PC-3 (cell line): ENCODE results near the gene IDE. TPM values are rescaled to one million over a fixed set of nuclear protein-coding genes. Genes with fewer than 3 reads are reported as not detected.

ENCODE experiments used
- ATAC-seq: fragments of 200-7000 bp; cut with Tn5 transposase; 2 replicates; pipeline ENCODE4 v1.9.1; 2020; ENCODE audit warnings: mild to moderate bottlenecking, moderate library complexity
- BruUV-seq: library from RNA; stranded (reverse); fragments of 400-500 nt; replicated peaks from 2 replicates; lab custom pipeline; 2021; lab: Mats Ljungman, UMichigan
- CTCF ChIA-PET: fragments of 300-600 bp; sonication (Branson Sonifier 250); formaldehyde crosslinking; loops from one replicate; lab custom pipeline; 2022; ENCODE audit warnings: antibody characterized with exemption; lab: Charles Lee
- POLR2A ChIA-PET: fragments of 300-600 bp; sonication (Branson Sonifier 250); formaldehyde crosslinking; loops from one replicate; lab custom pipeline; 2022; ENCODE audit warnings: antibody characterized with exemption; ENCODE audit not compliant: unreplicated experiment; lab: Charles Lee
- DNase-seq: peaks from one replicate; pipeline ENCODE4 v3.0.0-alpha.2; 2015
- H2AFZ ChIP-seq: fragments of 300-600 bp; sonication (generic); 2 replicates; pipeline ENCODE4 v1.6.0; 2016; ENCODE audit warnings: antibody characterized with exemption, low read length
- H3F3A ChIP-seq: fragments of 300-600 bp; sonication (generic); one replicate; pipeline ENCODE4 v1.6.0; 2017; ENCODE audit warnings: antibody characterized with exemption, low read length, control low read depth, mild to moderate bottlenecking; ENCODE audit not compliant: unreplicated experiment
- H3K27ac ChIP-seq: fragments of 300-600 bp; sonication (generic); 2 replicates; pipeline ENCODE4 v1.5.1; 2016; ENCODE audit warnings: mild to moderate bottlenecking, low read length
- H3K27me3 ChIP-seq: fragments of 300-600 bp; sonication (generic); 2 replicates; pipeline ENCODE4 v1.6.1; 2016; ENCODE audit warnings: low read length, mixed read lengths
- H3K36me3 ChIP-seq: fragments of 300-600 bp; sonication (generic); 2 replicates; pipeline ENCODE4 v1.6.1; 2016; ENCODE audit warnings: low read depth, mixed run types, low read length, mixed read lengths
- H3K4me1 ChIP-seq: fragments of 300-600 bp; sonication (generic); 2 replicates; pipeline ENCODE4 v1.5.1; 2016; ENCODE audit warnings: low read length; ENCODE audit not compliant: insufficient read depth
- H3K4me2 ChIP-seq: fragments of 300-600 bp; sonication (generic); 2 replicates; pipeline ENCODE4 v1.6.0; 2016; ENCODE audit warnings: low read length
- H3K4me3 ChIP-seq: fragments of 300-600 bp; sonication (generic); 2 replicates; pipeline ENCODE4 v1.5.1; 2016; ENCODE audit warnings: mild to moderate bottlenecking, low read length, mixed read lengths
- H3K79me2 ChIP-seq: fragments of 300-600 bp; sonication (generic); 2 replicates; pipeline ENCODE4 v1.6.1; 2017; ENCODE audit warnings: low read length, mixed read lengths
- H3K9ac ChIP-seq: fragments of 300-600 bp; sonication (generic); 2 replicates; pipeline ENCODE4 v1.6.0; 2016; ENCODE audit warnings: mild to moderate bottlenecking, low read length
- H3K9me2 ChIP-seq: fragments of 300-600 bp; sonication (generic); replicated peaks from 2 replicates; pipeline ENCODE4 v1.6.1; 2016; ENCODE audit warnings: mixed run types, low read length, mixed read lengths
- H3K9me3 ChIP-seq: fragments of 300-600 bp; sonication (generic); 2 replicates; pipeline ENCODE4 v1.6.1; 2016; ENCODE audit warnings: low read length, mixed read lengths
- H4K20me1 ChIP-seq: fragments of 300-600 bp; sonication (generic); 2 replicates; pipeline ENCODE4 v1.6.1; 2016; ENCODE audit warnings: low read length, mixed read lengths
- EZH2 ChIP-seq: fragments of 300-600 bp; sonication (generic); IDR thresholded peaks from one replicate; pipeline ENCODE4 v1.6.1; 2017; ENCODE audit warnings: antibody characterized with exemption, mild to moderate bottlenecking, low read length; ENCODE audit not compliant: unreplicated experiment
- EZH2phosphoT487 ChIP-seq: fragments of 300-600 bp; sonication (generic); IDR thresholded peaks from 2 replicates; pipeline ENCODE4 v1.6.1; 2018; ENCODE audit warnings: mild to moderate bottlenecking, antibody characterized with exemption, low read length, borderline replicate concordance
- intact Hi-C: fragments of 100-400 bp; cut with micrococcal nuclease; formaldehyde crosslinking; loops from 2 replicates; pipeline ENCODE4 v1.9.0; 2023
- total RNA-seq: library from RNA; depleted of rRNA; stranded (reverse); fragments of >200 nt; gene quantifications from 2 replicates; pipeline ENCODE4 v1.2.3, GENCODE V29; 2014
- TF ChIP-seq, protein P1 (sequence below): fragments of 300-600 bp; sonication (generic); conservative IDR thresholded peaks from 2 replicates; pipeline ENCODE4 v1.5.1; 2017; ENCODE audit warnings: antibody characterized with exemption, low read depth, mild to moderate bottlenecking, low read length

IDE gene
- total RNA-seq, 1 experiment from 2014 or later: 28.7 TPM

DNA sequence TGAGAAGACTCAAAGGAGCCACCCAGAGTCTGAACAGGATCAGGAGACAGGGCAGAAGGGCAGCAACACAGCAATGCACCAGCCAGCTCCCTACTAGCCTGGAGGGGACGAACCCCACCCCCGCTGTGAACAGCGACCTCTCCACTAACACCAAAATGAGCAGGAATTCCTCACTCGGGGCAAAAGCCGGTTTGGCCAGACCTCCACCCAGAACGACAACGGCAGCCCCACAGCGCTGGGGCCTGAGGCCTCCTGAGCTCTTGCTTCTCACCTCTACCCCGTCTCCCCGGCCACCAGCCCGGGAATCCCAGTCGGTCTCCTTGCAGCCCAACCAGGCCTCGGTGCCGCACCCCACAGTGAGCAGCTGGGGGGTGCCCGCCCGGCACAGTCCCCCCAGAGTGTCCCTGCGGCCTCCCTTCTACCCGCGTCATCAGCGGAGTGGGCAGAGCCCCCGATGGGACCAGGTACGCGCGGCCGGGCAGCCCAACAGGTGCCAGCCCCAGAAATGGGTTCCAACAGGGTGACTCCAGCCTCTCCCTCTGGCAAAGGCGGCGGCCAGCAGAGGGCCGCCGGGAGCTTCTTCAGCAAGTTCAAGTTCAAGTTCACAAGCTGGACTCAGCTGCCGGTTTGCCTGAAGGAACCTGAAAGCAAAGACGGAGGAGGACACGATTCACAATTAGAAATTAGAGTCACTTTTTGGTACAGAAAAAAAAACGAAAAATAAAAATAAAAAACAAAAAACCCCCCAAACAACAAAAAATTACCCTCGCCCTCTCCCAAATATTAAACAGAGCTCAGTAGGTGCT, 153.9 kb downstream of the IDE start:
- no peak for ATAC-seq
- intact Hi-C loops: no loop called here
- no peak overlapping the region for H3K4me3 ChIP-seq
- TF ChIP-seq, protein P1, sequence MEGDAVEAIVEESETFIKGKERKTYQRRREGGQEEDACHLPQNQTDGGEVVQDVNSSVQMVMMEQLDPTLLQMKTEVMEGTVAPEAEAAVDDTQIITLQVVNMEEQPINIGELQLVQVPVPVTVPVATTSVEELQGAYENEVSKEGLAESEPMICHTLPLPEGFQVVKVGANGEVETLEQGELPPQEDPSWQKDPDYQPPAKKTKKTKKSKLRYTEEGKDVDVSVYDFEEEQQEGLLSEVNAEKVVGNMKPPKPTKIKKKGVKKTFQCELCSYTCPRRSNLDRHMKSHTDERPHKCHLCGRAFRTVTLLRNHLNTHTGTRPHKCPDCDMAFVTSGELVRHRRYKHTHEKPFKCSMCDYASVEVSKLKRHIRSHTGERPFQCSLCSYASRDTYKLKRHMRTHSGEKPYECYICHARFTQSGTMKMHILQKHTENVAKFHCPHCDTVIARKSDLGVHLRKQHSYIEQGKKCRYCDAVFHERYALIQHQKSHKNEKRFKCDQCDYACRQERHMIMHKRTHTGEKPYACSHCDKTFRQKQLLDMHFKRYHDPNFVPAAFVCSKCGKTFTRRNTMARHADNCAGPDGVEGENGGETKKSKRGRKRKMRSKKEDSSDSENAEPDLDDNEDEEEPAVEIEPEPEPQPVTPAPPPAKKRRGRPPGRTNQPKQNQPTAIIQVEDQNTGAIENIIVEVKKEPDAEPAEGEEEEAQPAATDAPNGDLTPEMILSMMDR: no peak
- TF ChIP-seq EZH2 (no peak), EZH2phosphoT487 (no peak)
- POLR2A ChIA-PET: no interaction called here
- CTCF ChIA-PET: no interaction called here
- BruUV-seq: no TSS peak
- H4K20me1 ChIP-seq: no peaks in the 10 kb centered on the region
- H3F3A ChIP-seq: no peaks in the 10 kb centered on the region
- no peaks in the 10 kb centered on the region for H3K4me1 ChIP-seq
- H3K4me2 ChIP-seq: no peak overlapping the region
- no peaks in the 10 kb centered on the region for H3K9me3 ChIP-seq
- H3K27me3 ChIP-seq: no peaks in the 10 kb centered on the region
- no peak overlapping the region for H3K9ac ChIP-seq
- H3K27ac ChIP-seq: no peak overlapping the region
- no peaks in the 10 kb centered on the region for H3K79me2 ChIP-seq
- no peaks in the 10 kb centered on the region for H3K36me3 ChIP-seq
- no peaks in the 10 kb centered on the region for H3K9me2 ChIP-seq
- DNase-seq: no peak
- no peak overlapping the region for H2AFZ ChIP-seq

DNA sequence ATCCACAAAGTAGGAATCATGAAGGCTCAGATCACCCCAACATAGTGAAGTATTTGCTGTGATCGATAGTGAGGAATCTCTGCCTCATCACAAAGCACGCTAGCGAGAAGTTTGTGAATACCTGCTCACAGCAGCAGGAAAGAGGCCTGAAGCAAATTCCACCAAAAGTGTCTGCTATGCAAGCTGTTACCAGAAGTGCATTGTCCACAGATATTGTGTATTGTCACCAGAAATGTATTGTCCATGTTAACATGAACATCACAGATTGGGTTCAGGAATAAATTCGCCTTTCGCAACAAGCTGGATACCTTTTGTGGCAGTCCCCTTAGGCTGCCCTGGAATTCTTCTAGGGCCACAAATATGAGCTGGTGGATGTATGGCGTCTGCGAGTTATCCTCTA, 155.0 kb downstream of the IDE start:
- BruUV-seq: no TSS peak
- Histone ChIP-seq H3K4me1 (no peaks in the 10 kb centered on the region), H3K27ac (no peak overlapping the region), H3K9me2 (no peaks in the 10 kb centered on the region), H2AFZ (no peak overlapping the region), H3F3A (no peaks in the 10 kb centered on the region), H3K9me3 (no peaks in the 10 kb centered on the region), H3K4me2 (no peak overlapping the region), H3K79me2 (no peaks in the 10 kb centered on the region), H3K27me3 (no peaks in the 10 kb centered on the region), H4K20me1 (no peaks in the 10 kb centered on the region), H3K36me3 (no peaks in the 10 kb centered on the region), H3K9ac (no peak overlapping the region), H3K4me3 (no peak overlapping the region)
- no peak for ATAC-seq
- CTCF ChIA-PET: no interaction called here
- TF ChIP-seq, protein P1: no peak
- TF ChIP-seq EZH2phosphoT487 (no peak), EZH2 (no peak)
- POLR2A ChIA-PET: no interaction called here
- intact Hi-C loops: no loop called here
- no peak for DNase-seq

DNA sequence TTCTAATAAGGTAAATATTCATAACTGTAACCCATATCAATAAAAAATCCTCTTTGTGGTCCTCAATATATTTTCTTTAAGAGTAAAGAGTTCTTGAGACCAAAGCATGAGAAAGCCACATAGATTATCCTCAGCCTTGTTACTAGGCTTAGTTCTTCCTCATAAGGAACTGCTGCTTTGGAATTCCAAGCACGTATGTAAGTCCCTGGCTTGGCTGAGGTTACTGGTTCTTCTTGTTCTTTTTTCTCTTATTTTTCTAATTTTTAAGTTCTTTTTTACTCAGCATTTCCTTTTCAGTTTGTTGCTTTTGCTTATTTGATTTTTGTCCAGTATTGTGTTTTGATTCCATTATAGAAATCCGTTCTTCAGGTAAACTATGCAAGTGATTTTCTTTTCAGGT, 155.7 kb downstream of the IDE start:
- Histone ChIP-seq H3K9me2 (no peaks in the 10 kb centered on the region), H4K20me1 (no peaks in the 10 kb centered on the region), H3K4me3 (no peak overlapping the region), H3K4me1 (no peaks in the 10 kb centered on the region), H3K9me3 (no peaks in the 10 kb centered on the region), H3K27me3 (no peaks in the 10 kb centered on the region), H2AFZ (no peak overlapping the region), H3K79me2 (no peaks in the 10 kb centered on the region), H3K9ac (no peak overlapping the region), H3K4me2 (no peak overlapping the region), H3K36me3 (no peaks in the 10 kb centered on the region), H3F3A (no peaks in the 10 kb centered on the region), H3K27ac (no peak overlapping the region)
- POLR2A ChIA-PET: no interaction called here
- intact Hi-C loops: no loop called here
- BruUV-seq: no TSS peak
- TF ChIP-seq EZH2 (no peak), EZH2phosphoT487 (no peak)
- TF ChIP-seq, protein P1: no peak
- DNase-seq: no peak
- no peak for ATAC-seq
- CTCF ChIA-PET: interaction anchor here (0.5 kb wide), 1 partner anchor 236 kb away, joined by 5 read pairs; no protein-coding TSS in a partner anchor
